ENCODE measurements around the gene GATD1. TPM values are rescaled to one million over a fixed set of nuclear protein-coding genes. Genes with fewer than 3 reads are reported as not detected.

The GATD1 gene
- total and polyA plus RNA-seq, 10 of the 15 experiments (the other 5 are each of a cell fraction or from before 2014, with no cell fraction given): 1.2 to 92.6 (median 22.3) TPM

DNA sequence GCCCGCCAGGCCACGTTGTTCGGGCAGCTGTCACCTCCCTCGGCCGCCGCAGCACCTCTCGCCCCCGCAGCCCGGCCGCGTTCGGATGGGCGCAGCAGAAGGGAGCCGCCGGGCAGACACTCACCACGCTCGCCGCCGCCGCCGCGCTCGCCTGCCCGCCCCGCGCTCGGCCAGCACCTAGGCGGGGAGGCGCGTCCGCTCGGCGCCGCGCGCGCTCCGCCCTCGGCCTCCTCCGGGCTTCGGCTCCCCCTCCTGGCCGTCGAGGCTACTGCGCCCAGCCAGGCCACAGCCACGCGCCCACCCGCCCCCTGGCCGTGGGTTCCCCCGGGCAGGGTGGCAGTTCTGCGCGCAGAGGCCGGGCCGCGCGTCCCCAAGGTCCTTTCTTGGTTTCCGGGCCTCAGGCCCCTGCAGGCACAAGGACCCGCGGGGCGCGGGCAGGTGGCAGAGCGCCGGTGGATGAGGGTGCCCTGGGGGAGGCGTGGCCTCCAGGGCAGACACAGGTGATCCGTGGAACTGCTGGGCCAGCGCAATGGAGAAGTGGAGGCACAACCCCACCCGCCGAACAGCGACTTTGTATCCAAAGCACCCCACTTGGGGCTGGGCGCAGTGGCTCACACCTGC lies 20.9 kb upstream of the GATD1 start, which contains the start of gene SLC25A22:
SLC25A22 (minus strand) TSS at position 189 of the 621 bp plus-strand sequence. CDS start 3,275 bp downstream, outside the sequence.
- WGBS (ENCODE audit: insufficient coverage, insufficient replicate concordance, low lambda C conversion rate, missing lambda C conversion rate): 2% methylated on average over 25 of the region's 69 CpGs
- Histone ChIP-seq H3K4me2 (ENCODE audit: control insufficient read depth, insufficient read depth) (peak within 1 kb of the TSS; percentile 100), H2AFZ (ENCODE audit: control insufficient read depth, low read depth, low read length) (peak within 1 kb of the TSS; percentile 92), H3K79me2 (ENCODE audit: control insufficient read depth, insufficient read depth, low read length) (peaks cover 30% of the 10 kb centered on the region), H3K4me1 (ENCODE audit: control insufficient read depth, insufficient read depth, low read length) (peaks cover 15% of the 10 kb centered on the region), H4K20me1 (ENCODE audit: control insufficient read depth, insufficient read depth) (no peaks in the 10 kb centered on the region), H3K27me3 (replicated peaks in 1 of 2; ENCODE audit: control insufficient read depth in 2 of 2, insufficient read depth in 2 of 2, low read length in 1 of 2) (no peaks in the 10 kb centered on the region), H3K4me3 (peak within 1 kb of the TSS; percentile 97), H3K36me3 (ENCODE audit: control insufficient read depth in 2 of 2, insufficient read depth in 2 of 2, low read length in 1 of 2) (peaks cover 0 to 11% of the 10 kb centered on the region in 2 experiments; a peak in 2 of 4 replicates), H3K9me3 (replicated peaks; ENCODE audit: control insufficient read depth, insufficient read depth, low read length) (no peaks in the 10 kb centered on the region), H3K27ac (ENCODE audit: control insufficient read depth, insufficient read depth) (peak within 1 kb of the TSS; percentile 85), H3K9ac (ENCODE audit: control insufficient read depth, insufficient read depth, low read length) (peak within 1 kb of the TSS; percentile 79)
- ChIA-PET SMC1A (ENCODE audit: uncharacterized antibody, unreplicated experiment) (no interaction called here), CTCF (interaction anchor here (0.7 to 1.4 kb wide), 3 partner anchors 21 to 45 kb away, joined by 3 to 4 read pairs (median 3); no protein-coding TSS in a partner anchor), POLR2A (no interaction called here), RAD21 (ENCODE audit: unreplicated experiment) (no interaction called here)
- FAIRE-seq (peak; percentile 27), ATAC-seq (peak; percentile 70), DNase-seq (ENCODE audit: low read depth, low spot score) (no peak)
- intact Hi-C loops (cut with micrococcal nuclease; ENCODE audit: unreplicated experiment): loop anchor here (5.0 kb wide), 1 partner anchor 51 kb away; the partner anchor contains the start of gene TALDO1
- in situ Hi-C loops (cut with MboI): no loop called here
- no TSS peak for BruUV-seq (replicated peaks)
- TF ChIP-seq, protein P1, sequence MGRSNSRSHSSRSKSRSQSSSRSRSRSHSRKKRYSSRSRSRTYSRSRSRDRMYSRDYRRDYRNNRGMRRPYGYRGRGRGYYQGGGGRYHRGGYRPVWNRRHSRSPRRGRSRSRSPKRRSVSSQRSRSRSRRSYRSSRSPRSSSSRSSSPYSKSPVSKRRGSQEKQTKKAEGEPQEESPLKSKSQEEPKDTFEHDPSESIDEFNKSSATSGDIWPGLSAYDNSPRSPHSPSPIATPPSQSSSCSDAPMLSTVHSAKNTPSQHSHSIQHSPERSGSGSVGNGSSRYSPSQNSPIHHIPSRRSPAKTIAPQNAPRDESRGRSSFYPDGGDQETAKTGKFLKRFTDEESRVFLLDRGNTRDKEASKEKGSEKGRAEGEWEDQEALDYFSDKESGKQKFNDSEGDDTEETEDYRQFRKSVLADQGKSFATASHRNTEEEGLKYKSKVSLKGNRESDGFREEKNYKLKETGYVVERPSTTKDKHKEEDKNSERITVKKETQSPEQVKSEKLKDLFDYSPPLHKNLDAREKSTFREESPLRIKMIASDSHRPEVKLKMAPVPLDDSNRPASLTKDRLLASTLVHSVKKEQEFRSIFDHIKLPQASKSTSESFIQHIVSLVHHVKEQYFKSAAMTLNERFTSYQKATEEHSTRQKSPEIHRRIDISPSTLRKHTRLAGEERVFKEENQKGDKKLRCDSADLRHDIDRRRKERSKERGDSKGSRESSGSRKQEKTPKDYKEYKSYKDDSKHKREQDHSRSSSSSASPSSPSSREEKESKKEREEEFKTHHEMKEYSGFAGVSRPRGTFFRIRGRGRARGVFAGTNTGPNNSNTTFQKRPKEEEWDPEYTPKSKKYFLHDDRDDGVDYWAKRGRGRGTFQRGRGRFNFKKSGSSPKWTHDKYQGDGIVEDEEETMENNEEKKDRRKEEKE (IDR thresholded peaks at IDR 0.05): 0 out of 2 replicates have a peak, but pooled peaks have one; percentile 19
- TF ChIP-seq YBX1 (IDR thresholded peaks at IDR 0.05) (no peak), BHLHE40 (IDR thresholded peaks at IDR 0.05; ENCODE audit: borderline replicate concordance in 1 of 2, low read depth in 2 of 2, low read length in 1 of 2) (peak in 1 of 2 experiments; percentile 29; a peak in 1 of 4 replicates), RUNX3 (IDR thresholded peaks at IDR 0.05; ENCODE audit: low read length) (0 out of 2 replicates have a peak, but pooled peaks have one; percentile 17), EZH2 (IDR thresholded peaks at IDR 0.05; ENCODE audit: borderline replicate concordance, control insufficient read depth, low read depth, low read length) (no peak), EGR1 (IDR thresholded peaks at IDR 0.05; ENCODE audit: borderline replicate concordance in 1 of 2, low read depth in 2 of 2, low read length in 2 of 2) (peak in 1 of 2 experiments; percentile 39; a peak in 1 of 3 replicates), RELA (IDR thresholded peaks at IDR 0.05; ENCODE audit: borderline replicate concordance, partially characterized antibody) (peak; percentile 64), IKZF1 (conservative IDR thresholded peaks at IDR 0.05) (peak; percentile 36; the same call in 1 of the 2 replicates), BACH1 (IDR thresholded peaks at IDR 0.05; ENCODE audit: borderline replicate concordance) (peak; percentile 93), POLR2A (IDR thresholded peaks at IDR 0.05; ENCODE audit: low read depth, low read length) (peak; percentile 50; the same call in 1 of the 2 replicates), NR2F1 (conservative IDR thresholded peaks at IDR 0.05) (peak; percentile 40; the same call in 1 of the 2 replicates)
- TF ChIP-seq, protein P2, sequence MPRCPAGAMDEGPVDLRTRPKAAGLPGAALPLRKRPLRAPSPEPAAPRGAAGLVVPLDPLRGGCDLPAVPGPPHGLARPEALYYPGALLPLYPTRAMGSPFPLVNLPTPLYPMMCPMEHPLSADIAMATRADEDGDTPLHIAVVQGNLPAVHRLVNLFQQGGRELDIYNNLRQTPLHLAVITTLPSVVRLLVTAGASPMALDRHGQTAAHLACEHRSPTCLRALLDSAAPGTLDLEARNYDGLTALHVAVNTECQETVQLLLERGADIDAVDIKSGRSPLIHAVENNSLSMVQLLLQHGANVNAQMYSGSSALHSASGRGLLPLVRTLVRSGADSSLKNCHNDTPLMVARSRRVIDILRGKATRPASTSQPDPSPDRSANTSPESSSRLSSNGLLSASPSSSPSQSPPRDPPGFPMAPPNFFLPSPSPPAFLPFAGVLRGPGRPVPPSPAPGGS (IDR thresholded peaks at IDR 0.05; ENCODE audit: borderline replicate concordance, insufficient read depth, low read depth, low read length, poor library complexity, severe bottlenecking): peak; percentile 65
- TF ChIP-seq, protein P3, sequence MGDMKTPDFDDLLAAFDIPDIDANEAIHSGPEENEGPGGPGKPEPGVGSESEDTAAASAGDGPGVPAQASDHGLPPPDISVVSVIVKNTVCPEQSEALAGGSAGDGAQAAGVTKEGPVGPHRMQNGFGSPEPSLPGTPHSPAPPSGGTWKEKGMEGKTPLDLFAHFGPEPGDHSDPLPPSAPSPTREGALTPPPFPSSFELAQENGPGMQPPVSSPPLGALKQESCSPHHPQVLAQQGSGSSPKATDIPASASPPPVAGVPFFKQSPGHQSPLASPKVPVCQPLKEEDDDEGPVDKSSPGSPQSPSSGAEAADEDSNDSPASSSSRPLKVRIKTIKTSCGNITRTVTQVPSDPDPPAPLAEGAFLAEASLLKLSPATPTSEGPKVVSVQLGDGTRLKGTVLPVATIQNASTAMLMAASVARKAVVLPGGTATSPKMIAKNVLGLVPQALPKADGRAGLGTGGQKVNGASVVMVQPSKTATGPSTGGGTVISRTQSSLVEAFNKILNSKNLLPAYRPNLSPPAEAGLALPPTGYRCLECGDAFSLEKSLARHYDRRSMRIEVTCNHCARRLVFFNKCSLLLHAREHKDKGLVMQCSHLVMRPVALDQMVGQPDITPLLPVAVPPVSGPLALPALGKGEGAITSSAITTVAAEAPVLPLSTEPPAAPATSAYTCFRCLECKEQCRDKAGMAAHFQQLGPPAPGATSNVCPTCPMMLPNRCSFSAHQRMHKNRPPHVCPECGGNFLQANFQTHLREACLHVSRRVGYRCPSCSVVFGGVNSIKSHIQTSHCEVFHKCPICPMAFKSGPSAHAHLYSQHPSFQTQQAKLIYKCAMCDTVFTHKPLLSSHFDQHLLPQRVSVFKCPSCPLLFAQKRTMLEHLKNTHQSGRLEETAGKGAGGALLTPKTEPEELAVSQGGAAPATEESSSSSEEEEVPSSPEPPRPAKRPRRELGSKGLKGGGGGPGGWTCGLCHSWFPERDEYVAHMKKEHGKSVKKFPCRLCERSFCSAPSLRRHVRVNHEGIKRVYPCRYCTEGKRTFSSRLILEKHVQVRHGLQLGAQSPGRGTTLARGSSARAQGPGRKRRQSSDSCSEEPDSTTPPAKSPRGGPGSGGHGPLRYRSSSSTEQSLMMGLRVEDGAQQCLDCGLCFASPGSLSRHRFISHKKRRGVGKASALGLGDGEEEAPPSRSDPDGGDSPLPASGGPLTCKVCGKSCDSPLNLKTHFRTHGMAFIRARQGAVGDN (IDR thresholded peaks at IDR 0.05): 0 out of 2 replicates have a peak, but pooled peaks have one; percentile 32

Data from GM12878 (cell line).